GM12878 (cell line): ENCODE results near the gene PLS1.

Experiments
- POLR2AphosphoS2 ChIP-seq: IDR thresholded peaks from 2 replicates; pipeline ENCODE4 v1.6.1; 2011; ENCODE audit warnings: low read depth, mild to moderate bottlenecking, low read length, improper control_type of control experiment, moderate library complexity
- TF ChIP-seq, protein P1 (sequence below), 3 experiments: IDR thresholded peaks in 2 of 3; conservative IDR thresholded peaks in 1 of 3; 2 replicates each; pipeline ENCODE4 v1.5.1; 2011; ENCODE audit warnings: low read depth in 3 of 3, low read length in 3 of 3, mild to moderate bottlenecking in 3 of 3, control low read depth in 2 of 3, moderate library complexity in 2 of 3, inconsistent platforms in 1 of 3, mixed read lengths in 1 of 3; ENCODE audit not compliant: control insufficient read depth in 2 of 3, insufficient read depth in 1 of 3; ENCODE audit errors: extremely low read depth in 1 of 3

DNA sequence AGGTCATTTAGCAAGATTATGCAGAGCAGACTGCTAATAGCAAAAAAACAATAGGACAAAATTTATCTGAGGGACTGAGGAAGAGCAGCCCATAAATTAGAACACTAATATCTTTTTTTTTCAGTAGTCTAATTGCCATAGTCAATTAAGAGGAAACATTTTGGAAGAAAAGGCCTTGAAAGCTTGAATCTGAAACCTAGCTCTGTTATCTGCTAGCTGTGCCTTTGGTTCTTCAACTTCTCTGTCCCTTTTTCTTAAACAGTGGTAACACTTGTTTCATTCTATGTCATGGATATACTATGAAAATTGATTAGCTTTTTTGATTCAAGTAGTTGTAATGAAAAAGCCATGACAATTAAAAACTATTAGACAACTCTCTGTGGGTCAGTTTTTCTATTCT lies 19.4 kb upstream of the PLS1 start:
- TF ChIP-seq, protein P1, sequence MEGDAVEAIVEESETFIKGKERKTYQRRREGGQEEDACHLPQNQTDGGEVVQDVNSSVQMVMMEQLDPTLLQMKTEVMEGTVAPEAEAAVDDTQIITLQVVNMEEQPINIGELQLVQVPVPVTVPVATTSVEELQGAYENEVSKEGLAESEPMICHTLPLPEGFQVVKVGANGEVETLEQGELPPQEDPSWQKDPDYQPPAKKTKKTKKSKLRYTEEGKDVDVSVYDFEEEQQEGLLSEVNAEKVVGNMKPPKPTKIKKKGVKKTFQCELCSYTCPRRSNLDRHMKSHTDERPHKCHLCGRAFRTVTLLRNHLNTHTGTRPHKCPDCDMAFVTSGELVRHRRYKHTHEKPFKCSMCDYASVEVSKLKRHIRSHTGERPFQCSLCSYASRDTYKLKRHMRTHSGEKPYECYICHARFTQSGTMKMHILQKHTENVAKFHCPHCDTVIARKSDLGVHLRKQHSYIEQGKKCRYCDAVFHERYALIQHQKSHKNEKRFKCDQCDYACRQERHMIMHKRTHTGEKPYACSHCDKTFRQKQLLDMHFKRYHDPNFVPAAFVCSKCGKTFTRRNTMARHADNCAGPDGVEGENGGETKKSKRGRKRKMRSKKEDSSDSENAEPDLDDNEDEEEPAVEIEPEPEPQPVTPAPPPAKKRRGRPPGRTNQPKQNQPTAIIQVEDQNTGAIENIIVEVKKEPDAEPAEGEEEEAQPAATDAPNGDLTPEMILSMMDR (IDR thresholded peaks at IDR 0.05 in 2 of 3, conservative IDR thresholded peaks at IDR 0.05 in 1 of 3; ENCODE audit: control insufficient read depth in 2 of 3, extremely low read depth in 1 of 3, insufficient read depth in 1 of 3, low read depth in 3 of 3, low read length in 3 of 3), result no peak
- TF ChIP-seq POLR2AphosphoS2, result no peak
